ENCODE results near the gene TPSAB1.
"Not testable (repeated sequence)": the region's sequence is repeated elsewhere in the genome, so short reads cannot be mapped to it uniquely, and the experiment has no call there.

DNA sequence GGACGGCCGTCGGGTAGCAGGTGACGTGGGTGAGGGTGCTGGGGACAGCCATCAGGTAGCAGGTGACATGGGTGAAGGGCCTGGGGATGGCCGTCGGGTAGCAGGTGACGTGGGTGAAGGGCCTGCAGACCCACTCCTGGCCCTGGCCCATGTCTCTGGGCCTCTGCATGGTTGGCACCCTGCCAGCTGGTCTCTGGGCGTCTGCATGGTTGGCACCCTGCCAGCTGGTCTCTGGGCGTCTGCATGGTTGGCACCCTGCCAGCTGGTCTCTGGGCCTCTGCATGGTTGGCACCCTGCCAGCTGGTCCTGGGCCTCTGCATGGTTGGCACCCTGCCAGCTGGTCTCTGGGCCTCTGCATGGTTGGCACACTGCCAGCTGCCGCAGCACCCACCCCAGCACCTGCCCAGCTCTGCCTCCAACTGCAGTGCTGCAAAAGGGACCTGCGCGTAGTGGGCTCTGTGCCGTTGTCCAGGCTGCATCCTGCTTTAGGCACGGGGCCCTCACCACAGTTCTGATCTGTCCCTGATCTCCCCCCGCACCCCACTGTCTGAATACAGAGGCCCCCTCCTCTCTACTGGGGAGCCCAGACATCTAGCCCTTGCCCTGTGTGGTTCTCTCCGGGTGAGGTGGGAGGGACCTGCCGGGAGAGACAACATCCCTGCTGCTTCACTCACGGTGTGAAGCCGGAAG, 31.4 kb downstream of the TPSAB1 start:
- TF ChIP-seq, protein P1, sequence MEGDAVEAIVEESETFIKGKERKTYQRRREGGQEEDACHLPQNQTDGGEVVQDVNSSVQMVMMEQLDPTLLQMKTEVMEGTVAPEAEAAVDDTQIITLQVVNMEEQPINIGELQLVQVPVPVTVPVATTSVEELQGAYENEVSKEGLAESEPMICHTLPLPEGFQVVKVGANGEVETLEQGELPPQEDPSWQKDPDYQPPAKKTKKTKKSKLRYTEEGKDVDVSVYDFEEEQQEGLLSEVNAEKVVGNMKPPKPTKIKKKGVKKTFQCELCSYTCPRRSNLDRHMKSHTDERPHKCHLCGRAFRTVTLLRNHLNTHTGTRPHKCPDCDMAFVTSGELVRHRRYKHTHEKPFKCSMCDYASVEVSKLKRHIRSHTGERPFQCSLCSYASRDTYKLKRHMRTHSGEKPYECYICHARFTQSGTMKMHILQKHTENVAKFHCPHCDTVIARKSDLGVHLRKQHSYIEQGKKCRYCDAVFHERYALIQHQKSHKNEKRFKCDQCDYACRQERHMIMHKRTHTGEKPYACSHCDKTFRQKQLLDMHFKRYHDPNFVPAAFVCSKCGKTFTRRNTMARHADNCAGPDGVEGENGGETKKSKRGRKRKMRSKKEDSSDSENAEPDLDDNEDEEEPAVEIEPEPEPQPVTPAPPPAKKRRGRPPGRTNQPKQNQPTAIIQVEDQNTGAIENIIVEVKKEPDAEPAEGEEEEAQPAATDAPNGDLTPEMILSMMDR (IDR thresholded peaks at IDR 0.05; ENCODE audit: borderline replicate concordance, extremely low read depth, low read length, poor library complexity, severe bottlenecking) = not testable (repeated sequence)
- TF ChIP-seq EZH2 (IDR thresholded peaks at IDR 0.05; ENCODE audit: borderline replicate concordance, low read depth, low read length, severe bottlenecking) = not testable (repeated sequence)
